Mesenteric fat pad (tissue), 1 donor: Measurements from ENCODE around the gene GGTA1. TPM values are rescaled to one million over a fixed set of nuclear protein-coding genes. Genes with fewer than 3 reads are reported as not detected.

ENCODE experiments used
- DNase-seq: peaks from one replicate; pipeline ENCODE4 v3.0.0-alpha.2; 2020; ENCODE audit warnings: low spot score
- total RNA-seq: library from RNA; stranded (reverse); fragmentation: NEBNext Ultra II Directional; extraction: Animal tissue kit (Norgen Biotek cat#: 25700); gene quantifications from one replicate; pipeline ENCODE4 v1.2.1, GENCODE V29; 2021
- donor health status: DM: yes; HTN: yes; CAD: no.

Gene GGTA1
- total RNA-seq, 1 donor from 2014 or later, result 6.0 TPM

DNA sequence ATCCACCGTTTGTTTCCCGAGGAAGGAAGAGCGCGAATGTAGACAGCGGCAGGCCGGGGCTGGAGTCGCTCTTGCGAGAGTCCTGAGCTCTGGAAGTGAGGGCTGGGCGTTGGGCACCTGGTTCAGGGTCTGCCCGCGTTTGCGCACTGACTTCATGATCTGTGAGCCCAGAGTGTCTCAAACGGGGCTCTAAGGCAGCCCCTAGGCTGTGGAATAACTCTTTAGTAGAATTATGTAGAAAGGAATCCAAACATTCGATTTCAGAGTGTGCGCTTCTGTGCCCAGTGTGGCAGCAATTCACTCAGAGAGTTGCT, 478 bp upstream of the GGTA1 start:
- no peak for DNase-seq

DNA sequence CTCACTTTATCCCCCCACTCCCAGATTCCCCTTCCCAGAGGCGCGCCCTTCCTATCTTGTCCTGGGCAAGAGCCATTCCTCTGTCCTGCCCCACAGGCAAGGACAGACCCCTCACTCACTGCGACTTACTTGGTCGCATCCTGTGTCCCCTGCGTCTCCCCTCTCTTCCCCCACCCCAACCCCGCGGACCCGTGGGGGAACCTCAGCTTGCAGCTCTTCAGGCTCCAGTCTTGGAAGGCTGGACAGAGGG, 542 bp downstream of the GGTA1 start:
- DNase-seq, result no peak

GRCh38 chr9:121498487-121499176, 1.0 kb downstream of the GGTA1 start:
- DNase-seq, result no peak

DNA sequence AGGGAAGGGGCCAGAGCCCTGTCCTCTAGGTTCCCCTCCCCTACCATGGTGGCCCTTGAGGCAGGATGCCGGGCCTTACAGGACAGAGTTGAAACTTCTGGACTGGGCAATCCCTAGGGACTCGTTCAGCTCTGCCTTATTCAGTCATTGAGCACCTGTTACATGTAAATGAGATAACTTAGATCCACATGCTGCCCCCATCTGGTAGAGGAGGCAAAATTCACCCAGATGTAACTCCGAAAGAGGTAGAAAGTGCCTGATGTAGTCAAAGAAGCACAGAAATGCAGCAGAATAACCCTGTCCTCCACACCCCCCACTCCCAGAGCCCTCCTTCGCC, 1.5 kb downstream of the GGTA1 start:
- DNase-seq, result no peak

GRCh38 chr9:121495976-121496375, 3.7 kb downstream of the GGTA1 start:
- no peak for DNase-seq

- DNase-seq, result no peak
Observed at GRCh38 chr9:121494192-121494591, 5.5 kb downstream of the GGTA1 start.

DNA sequence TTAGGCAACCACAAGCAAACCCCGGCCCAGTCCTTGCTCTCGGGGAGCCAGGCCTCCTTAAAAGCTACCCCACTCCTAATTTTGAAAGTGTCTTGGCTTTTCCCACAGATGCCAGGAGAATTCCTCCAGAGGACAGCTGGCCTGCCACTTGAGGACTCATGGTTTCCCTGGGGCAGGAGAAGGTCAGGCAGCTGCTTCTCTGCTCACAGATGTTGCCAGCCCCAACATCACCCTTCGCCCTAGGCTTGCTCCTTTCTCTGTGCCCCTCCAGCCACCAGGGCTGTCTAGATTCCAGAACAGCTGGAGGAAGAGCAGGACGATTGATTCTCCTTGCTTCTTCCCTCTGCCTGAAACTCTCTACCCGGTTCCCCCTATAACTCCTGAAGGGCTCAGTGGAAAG, 8.5 kb downstream of the GGTA1 start:
- DNase-seq, result no peak

DNA sequence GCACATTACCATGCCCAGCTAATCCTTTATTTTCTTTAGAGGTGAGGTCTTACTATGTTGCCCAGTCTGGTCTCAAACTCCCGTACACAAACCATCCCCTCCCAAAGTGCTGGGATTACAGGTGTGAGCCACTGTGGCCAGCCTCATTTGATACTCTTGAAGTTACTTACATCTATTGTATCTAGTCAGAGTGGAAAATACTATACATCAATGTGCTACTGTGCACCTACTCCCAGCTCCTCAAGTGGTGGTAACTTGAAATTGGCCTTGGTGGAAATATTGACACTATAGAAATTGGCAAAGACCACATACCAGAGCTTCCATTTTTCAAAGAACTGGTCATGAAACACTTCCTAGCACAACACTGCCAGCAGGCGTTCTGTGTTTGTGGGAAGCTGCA, 10.3 kb downstream of the GGTA1 start:
- DNase-seq, result no peak

DNA sequence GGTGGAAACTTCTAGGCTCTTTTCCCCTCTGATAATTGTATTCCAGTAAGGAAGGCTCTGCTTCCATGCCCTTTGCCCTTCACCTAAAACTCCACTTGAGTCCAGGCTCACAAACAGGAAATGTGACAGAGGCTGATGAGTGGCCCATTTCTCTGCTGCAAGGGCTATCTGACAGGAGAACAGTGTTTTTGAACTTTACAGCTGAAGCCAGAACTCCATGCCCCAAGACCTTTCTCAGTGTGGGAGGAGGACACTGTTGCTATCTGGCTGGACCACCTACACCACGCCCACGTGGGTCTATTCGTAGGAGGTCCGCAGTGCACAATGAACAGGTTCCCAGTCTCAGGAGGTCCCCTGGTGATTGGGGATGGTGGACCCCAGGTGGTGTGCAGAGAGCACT, 13.6 kb downstream of the GGTA1 start:
- no peak for DNase-seq

GRCh38 chr9:121485623-121486022, 14.0 kb downstream of the GGTA1 start:
- no peak for DNase-seq

DNA sequence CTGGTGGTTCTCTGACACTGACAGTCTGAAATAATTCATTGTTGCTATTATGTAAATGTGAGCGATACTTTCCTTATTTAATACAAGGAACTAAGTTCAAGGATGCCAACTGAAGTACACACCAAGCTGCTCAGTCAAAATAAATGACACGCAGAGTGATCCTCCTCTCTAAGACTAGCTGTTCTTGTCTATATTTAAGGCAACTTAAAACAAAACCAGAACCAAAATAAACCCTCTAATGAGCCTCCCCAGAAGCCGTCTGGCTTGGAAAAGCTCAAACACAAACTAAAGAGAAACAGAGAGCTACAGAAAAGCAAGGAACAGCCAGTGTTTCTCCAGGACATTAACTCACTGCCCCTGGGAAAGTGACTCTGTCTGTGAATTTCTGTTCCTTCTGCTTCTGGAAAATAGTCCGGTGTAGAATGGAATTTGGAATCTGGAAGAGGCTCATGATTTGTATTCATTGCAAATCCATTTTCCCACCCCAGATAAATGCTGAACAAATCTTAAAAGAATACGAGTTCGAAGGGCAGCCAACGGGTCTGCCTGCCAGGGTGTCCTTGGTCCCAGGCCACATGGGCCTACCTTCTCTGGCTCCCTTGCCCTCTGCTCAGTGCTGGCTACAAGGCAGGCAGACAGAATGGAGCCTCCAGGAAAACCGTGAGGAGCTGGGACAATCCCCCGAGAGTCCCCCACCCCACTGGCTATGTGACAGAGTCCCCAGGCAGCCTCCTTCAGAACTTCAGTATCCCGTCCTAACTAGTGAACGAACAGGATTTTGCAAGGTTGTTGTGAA, 14.8 kb downstream of the GGTA1 start:
- DNase-seq, result no peak

GRCh38 chr9:121483473-121484031, 16.1 kb downstream of the GGTA1 start:
- no peak for DNase-seq

GRCh38 chr9:121483049-121483448, 16.6 kb downstream of the GGTA1 start:
- DNase-seq, result no peak

DNA sequence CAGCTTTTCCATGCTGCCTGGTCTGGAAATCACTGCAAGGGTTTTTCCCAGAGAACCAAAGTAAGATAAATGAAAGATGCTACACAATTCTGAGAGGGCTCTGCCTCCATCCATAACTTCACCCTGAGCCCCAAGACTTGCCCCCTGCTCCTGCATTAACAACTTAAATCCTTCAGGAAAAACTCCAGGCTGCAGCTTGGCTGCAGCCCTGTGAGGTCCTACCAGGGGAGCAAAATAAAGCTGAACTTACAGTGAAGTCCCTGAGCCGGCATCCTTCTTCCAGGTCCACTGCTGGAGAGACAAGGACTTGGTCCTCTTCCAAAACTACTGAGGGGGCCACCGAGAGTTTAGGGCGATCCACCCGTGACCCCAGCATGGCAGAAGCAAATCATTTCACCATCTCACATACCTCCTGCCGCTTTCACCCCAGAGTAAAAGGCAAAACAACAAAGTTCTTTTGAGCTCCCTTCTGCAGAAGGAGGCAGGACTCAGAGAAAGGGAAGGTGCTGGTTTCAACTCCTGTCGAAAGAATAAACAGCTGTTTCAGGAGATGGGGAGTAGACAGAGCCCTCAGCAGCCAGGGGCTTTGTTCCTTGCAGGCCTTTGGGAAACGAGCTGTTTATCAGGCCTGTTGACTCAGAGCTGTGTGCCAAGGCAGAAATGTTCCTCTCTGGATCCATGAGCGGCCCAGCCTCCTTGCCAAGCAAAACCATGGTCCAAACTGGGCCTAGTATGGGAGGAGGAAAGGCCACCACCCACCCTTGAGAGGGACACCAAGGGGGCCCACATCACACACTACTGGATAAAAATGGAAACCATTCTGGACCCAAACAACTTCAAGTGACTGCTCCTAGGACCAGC, 20.6 kb downstream of the GGTA1 start:
- DNase-seq, result no peak

- no peak for DNase-seq
Observed at GRCh38 chr9:121476156-121476555, 23.5 kb downstream of the GGTA1 start.

- DNase-seq, result no peak
Observed at GRCh38 chr9:121474231-121474947, 25.3 kb downstream of the GGTA1 start.

GRCh38 chr9:121473229-121473628, 26.4 kb downstream of the GGTA1 start:
- DNase-seq, result no peak

DNA sequence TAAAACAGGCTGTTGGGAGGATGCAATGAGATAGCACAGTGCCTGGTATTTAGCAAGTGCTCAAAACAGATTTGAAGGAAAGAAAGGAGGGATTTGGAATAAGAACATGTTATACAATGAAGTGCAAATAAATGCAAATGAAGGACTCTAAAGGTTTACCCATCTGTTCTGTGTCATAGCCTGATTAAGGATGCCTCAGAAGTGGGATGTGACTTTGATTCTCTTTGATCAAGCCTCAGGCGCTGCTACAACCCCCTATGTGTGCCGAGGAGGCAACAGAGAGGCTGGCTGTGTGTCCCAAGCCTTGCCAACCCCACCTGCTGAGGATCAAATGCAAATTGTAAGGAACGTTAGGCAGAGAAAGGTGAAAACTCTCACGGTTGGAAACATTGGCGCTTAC, 27.2 kb downstream of the GGTA1 start:
- no peak for DNase-seq

DNA sequence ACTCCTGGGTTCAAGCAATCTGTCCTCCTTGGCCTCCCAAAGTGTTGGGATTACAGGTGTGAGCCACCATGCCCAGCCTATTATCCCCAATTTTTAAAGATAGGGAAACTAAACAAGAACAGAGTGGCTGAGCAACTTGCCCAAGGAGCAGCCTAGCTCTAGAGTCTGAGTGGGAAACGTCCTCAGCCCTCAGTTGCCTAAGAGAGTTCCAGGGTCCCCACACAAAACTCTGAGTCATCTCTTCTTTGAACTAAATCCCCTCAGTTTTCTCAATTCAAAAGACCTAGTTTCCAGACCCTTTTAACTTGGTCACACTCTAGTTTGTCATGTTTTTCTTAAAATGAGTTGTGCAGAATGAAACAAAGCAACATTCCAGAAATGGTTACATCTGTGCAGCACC, 33.5 kb downstream of the GGTA1 start:
- DNase-seq, result no peak

GRCh38 chr9:121464968-121465367, 34.7 kb downstream of the GGTA1 start:
- no peak for DNase-seq

- DNase-seq, result no peak
Observed at GRCh38 chr9:121463026-121463807, 36.4 kb downstream of the GGTA1 start.
